Right atrium auricular region (tissue), 2 donors: ENCODE measurements around the gene ALKBH8. TPM values are rescaled to one million over a fixed set of nuclear protein-coding genes. Genes with fewer than 3 reads are reported as not detected.
"Not testable (repeated sequence)": the region's sequence is repeated elsewhere in the genome, so short reads cannot be mapped to it uniquely, and the experiment has no call there.

Experiments
- DNase-seq: peaks from one replicate; pipeline ENCODE4 v3.0.0-alpha.2; 2019; ENCODE audit warnings: low spot score
- H3K27ac ChIP-seq, 2 donors: fragments of 200-600 bp; sonication (generic); 1 replicate in 1 of 2; 2 replicates in 1 of 2; pipeline ENCODE4 v1.5.1; 2016 to 2019
- H3K27me3 ChIP-seq, 2 donors: fragments of 200-600 bp; sonication (generic); one replicate each; pipeline versions ENCODE4 v1.5.1 to v1.6.0; 2017 to 2019
- H3K36me3 ChIP-seq: fragments of 200-600 bp; sonication (generic); one replicate; pipeline ENCODE4 v1.5.1; 2016
- H3K4me1 ChIP-seq, 2 donors: fragments of 200-600 bp; sonication (generic); one replicate each; pipeline versions ENCODE4 v1.5.1 to v1.6.0; 2017 to 2019
- H3K4me3 ChIP-seq, 2 donors: fragments of 200-600 bp; sonication (generic); 1 replicate in 1 of 2; 2 replicates in 1 of 2; pipeline ENCODE4 v1.5.1; 2017 to 2019; ENCODE audit warnings: mild to moderate bottlenecking in 1 of 2, moderate library complexity in 1 of 2
- H3K9me3 ChIP-seq, 2 donors: fragments of 200-600 bp; sonication (generic); one replicate each; pipeline ENCODE4 v1.5.1; 2019
- CTCF ChIP-seq, 2 donors: fragments of 200-600 bp; sonication (generic); IDR thresholded peaks; one replicate each; pipeline ENCODE4 v1.5.1; 2019; ENCODE audit warnings: antibody characterized with exemption in 2 of 2
- total RNA-seq, 2 donors: library from RNA; depleted of rRNA; stranded (reverse); fragments of >200 nt; gene quantifications; one replicate each; pipeline ENCODE4 v1.1.0, GENCODE V29; 2016

Gene ALKBH8
- total RNA-seq, 2 donors from 2014 or later: 3.4 to 4.9 TPM

GRCh38 chr11:107538821-107539220 is 26.7 kb downstream of the ALKBH8 start:
- no peak overlapping the region for H3K27ac ChIP-seq
- no peaks in the 10 kb centered on the region for H3K36me3 ChIP-seq
- no peaks in the 10 kb centered on the region for H3K27me3 ChIP-seq
- no peak for DNase-seq
- no peaks in the 10 kb centered on the region for H3K9me3 ChIP-seq
- H3K4me1 ChIP-seq: no peaks in the 10 kb centered on the region
- no peak overlapping the region for H3K4me3 ChIP-seq
- TF ChIP-seq CTCF (IDR thresholded peaks at IDR 0.05): no peak

DNA sequence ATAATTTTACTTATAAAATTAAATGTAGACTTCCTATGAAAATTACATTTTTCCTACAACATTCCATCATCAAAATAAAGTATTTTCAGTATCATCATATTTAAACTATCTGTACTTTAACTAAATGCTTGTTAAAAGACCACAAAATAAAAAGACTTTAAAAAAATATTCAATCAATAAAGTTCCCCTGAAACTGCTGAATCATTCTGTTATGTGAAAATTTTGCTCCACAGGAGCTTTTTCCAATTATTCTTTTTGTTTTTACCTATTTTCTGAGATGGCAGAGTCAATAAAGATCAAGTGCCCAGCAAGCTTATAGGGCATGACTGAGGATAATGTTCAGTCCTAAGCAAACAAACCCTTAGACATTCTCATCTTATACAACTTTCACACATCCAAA is 27.3 kb downstream of the ALKBH8 start:
- Histone ChIP-seq H3K4me1 (no peaks in the 10 kb centered on the region), H3K27ac (no peak overlapping the region), H3K27me3 (no peaks in the 10 kb centered on the region), H3K36me3 (no peaks in the 10 kb centered on the region), H3K9me3 (no peaks in the 10 kb centered on the region), H3K4me3 (no peak overlapping the region)
- TF ChIP-seq CTCF (IDR thresholded peaks at IDR 0.05): no peak
- no peak for DNase-seq

DNA sequence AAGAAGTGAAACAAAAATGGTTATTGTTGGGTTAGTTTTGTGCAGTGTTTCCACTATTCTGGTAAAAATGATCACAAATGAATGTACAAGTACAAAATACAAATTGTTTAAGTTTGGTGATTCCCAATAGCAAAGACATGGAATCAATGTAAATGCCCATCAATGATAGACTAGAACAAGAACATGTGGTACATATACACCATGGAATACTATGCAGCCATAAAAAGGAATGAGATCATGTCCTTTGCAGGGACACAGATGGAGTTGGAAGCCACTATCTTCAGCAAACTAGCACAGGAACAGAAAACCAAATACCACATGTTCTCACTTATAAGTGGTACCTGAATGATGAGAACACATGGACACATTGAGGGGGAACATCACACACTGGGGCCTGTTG is 28.4 kb downstream of the ALKBH8 start:
- H3K4me1 ChIP-seq, H3K36me3 ChIP-seq, H3K27ac ChIP-seq, H3K9me3 ChIP-seq, DNase-seq, H3K4me3 ChIP-seq, H3K27me3 ChIP-seq: not testable (repeated sequence)

DNA sequence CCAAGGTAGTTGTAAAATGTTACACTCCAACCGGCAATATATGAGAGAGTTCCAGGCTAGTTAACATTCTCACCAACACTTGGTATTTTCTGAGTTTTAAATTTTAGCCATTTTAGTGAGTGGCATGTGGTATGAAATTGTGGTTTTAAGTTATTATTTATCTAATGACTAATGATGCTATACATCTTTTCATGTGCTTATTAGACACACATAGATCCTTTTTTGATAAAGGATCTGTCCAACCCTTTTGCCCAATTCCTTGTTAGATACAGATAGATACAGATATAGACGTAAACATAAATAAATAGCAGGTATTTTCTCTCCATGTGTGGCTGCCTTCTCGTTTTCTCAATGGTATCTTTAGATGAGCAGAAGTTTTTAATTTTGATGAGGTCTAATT is 39.3 kb downstream of the ALKBH8 start:
- no peak for TF ChIP-seq CTCF (IDR thresholded peaks at IDR 0.05)
- no peak overlapping the region for H3K27ac ChIP-seq
- peaks cover 14% of the 10 kb centered on the region for H3K36me3 ChIP-seq
- H3K27me3 ChIP-seq: no peaks in the 10 kb centered on the region
- peaks cover 0 to 7% of the 10 kb centered on the region in 2 donors for H3K9me3 ChIP-seq
- no peak for DNase-seq
- no peak overlapping the region for H3K4me3 ChIP-seq
- H3K4me1 ChIP-seq: no peaks in the 10 kb centered on the region

DNA sequence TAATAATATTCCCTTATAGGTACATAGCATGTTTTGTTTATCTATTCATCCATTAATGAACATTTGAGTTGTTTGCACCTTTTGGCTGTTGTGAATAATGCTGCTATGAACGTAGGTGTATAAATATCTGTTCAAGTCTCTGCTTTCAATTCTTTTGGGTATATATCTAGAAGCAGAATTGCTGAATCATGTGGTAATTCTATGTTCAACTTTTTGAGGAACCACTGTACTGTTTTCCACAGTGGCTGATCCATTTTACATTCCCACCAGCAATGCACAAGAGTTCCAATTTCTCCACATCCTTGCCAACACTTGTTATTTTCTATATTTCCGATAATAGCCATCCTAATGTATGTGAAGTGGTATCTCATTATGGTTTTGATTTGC is 56.7 kb downstream of the ALKBH8 start:
- H3K27me3 ChIP-seq: no peaks in the 10 kb centered on the region
- no peak overlapping the region for H3K4me3 ChIP-seq
- no peak for TF ChIP-seq CTCF (IDR thresholded peaks at IDR 0.05)
- H3K9me3 ChIP-seq: no peaks in the 10 kb centered on the region
- no peak for DNase-seq
- H3K4me1 ChIP-seq: no peaks in the 10 kb centered on the region
- H3K36me3 ChIP-seq: peaks cover 12% of the 10 kb centered on the region
- no peak overlapping the region for H3K27ac ChIP-seq

- no peak for TF ChIP-seq CTCF (IDR thresholded peaks at IDR 0.05)
- Histone ChIP-seq H3K27me3 (no peaks in the 10 kb centered on the region), H3K27ac (no peak overlapping the region), H3K36me3 (peaks cover 15% of the 10 kb centered on the region), H3K4me1 (no peaks in the 10 kb centered on the region), H3K9me3 (no peaks in the 10 kb centered on the region), H3K4me3 (no peak overlapping the region)
- DNase-seq: no peak
These were observed 57.2 kb downstream of the ALKBH8 start for GRCh38 chr11:107508201-107508857.
